ENCODE measurements around the gene MKNK1. TPM values are rescaled to one million over a fixed set of nuclear protein-coding genes. Genes with fewer than 3 reads are reported as not detected.

The MKNK1 gene
- total and polyA plus RNA-seq, 2 of the 4 experiments (the other 2 are of a cell fraction) = 14.3 to 35.2 TPM

DNA sequence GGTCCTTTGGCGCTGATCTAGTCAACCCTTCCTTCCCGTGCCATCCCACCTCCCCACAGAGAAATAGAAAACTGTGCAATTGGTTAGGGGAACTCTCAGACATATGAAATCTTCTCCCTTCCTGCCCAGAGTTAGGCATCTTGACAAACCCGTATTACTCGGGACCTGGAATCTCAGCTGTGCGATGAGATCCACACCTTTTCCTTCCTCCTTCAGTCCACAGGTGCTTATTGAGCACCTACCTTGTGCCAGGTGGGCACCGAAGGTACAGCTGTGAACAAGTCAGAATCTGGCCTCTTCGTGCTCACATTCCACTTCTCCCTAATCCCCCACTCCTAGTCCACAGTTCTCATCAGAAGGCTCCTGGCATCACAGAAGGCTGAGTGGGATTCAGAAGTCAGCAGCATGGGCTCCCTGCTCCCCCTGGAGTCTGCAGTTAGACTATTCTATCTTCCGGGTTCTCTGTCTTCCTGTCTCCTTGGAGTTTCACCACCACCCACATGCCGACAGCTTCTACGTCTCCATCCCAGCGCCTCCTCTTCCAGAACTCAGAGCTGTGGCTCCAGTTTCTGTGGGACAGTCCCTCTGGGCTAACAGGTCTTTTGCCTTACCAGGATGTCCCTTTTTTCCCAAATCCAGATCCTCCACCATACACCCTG, 75.6 kb downstream of the MKNK1 start:
- Histone ChIP-seq H3K56ac (ENCODE audit: extremely low read depth, insufficient read depth, low read length) (no peak overlapping the region), H2BK120ac (ENCODE audit: low read depth, low read length) (no peak overlapping the region), H4K8ac (ENCODE audit: low read depth in 2 of 2, low read length in 2 of 2) (no peak overlapping the region), H3K79me1 (ENCODE audit: low read depth in 1 of 2, low read length in 2 of 2) (no peaks in the 10 kb centered on the region), H3K27ac (ENCODE audit: insufficient read depth, low read length) (no peak overlapping the region), H3K4me1 (ENCODE audit: control insufficient read depth, insufficient read depth, low read length) (no peaks in the 10 kb centered on the region), H3K4me3 (ENCODE audit: insufficient read depth, low read depth, low read length) (no peak overlapping the region), H4K20me1 (ENCODE audit: insufficient read depth, low read length) (no peaks in the 10 kb centered on the region), H3K14ac (replicated peaks; ENCODE audit: low read depth, low read length) (no peak overlapping the region), H3K4ac (ENCODE audit: low read depth, low read length) (no peak overlapping the region), H3K4me2 (ENCODE audit: low read depth, low read length) (no peak overlapping the region), H2AK9ac (replicated peaks; ENCODE audit: low read depth, low read length, poor library complexity) (no peak overlapping the region), H3K27me3 (ENCODE audit: control insufficient read depth, insufficient read depth, low read length) (peaks cover 57% of the 10 kb centered on the region), H3K36me3 (ENCODE audit: control insufficient read depth, insufficient read depth, low read length) (no peaks in the 10 kb centered on the region), H2AFZ (replicated peaks; ENCODE audit: low read length, poor library complexity) (peak overlapping the region; percentile 58), H3K9ac (ENCODE audit: low read depth, low read length) (no peak overlapping the region), H3K18ac (ENCODE audit: low read depth, low read length) (no peak overlapping the region), H2AK5ac (ENCODE audit: low read depth, low read length) (no peak overlapping the region), H3K9me1 (ENCODE audit: insufficient read depth, low read length) (no peaks in the 10 kb centered on the region), H4K5ac (ENCODE audit: low read depth, low read length) (no peak overlapping the region), H2BK20ac (ENCODE audit: low read depth, low read length) (no peak overlapping the region), H3K23ac (ENCODE audit: low read depth, low read length) (no peak overlapping the region), H3K9me3 (ENCODE audit: control insufficient read depth, insufficient read depth, low read length) (no peaks in the 10 kb centered on the region), H2BK15ac (ENCODE audit: low read depth, low read length) (no peak overlapping the region), H2BK5ac (ENCODE audit: low read depth, low read length, poor library complexity, severe bottlenecking) (no peak overlapping the region), H4K91ac (ENCODE audit: insufficient read depth, low read depth, low read length) (no peak overlapping the region)
- ATAC-seq (ENCODE audit: low read depth) (peak; percentile 4; the same call in 1 of the 2 replicates), DNase-seq (peak; percentile 22)
- POLR2A ChIA-PET (ENCODE audit: unreplicated experiment) = no interaction called here
- BruUV-seq (replicated peaks) = no TSS peak
- TF ChIP-seq SMC3 (IDR thresholded peaks at IDR 0.05; ENCODE audit: low read depth, low read length) = peak; percentile 39; the same call in 1 of the 2 replicates
- TF ChIP-seq, protein P1, sequence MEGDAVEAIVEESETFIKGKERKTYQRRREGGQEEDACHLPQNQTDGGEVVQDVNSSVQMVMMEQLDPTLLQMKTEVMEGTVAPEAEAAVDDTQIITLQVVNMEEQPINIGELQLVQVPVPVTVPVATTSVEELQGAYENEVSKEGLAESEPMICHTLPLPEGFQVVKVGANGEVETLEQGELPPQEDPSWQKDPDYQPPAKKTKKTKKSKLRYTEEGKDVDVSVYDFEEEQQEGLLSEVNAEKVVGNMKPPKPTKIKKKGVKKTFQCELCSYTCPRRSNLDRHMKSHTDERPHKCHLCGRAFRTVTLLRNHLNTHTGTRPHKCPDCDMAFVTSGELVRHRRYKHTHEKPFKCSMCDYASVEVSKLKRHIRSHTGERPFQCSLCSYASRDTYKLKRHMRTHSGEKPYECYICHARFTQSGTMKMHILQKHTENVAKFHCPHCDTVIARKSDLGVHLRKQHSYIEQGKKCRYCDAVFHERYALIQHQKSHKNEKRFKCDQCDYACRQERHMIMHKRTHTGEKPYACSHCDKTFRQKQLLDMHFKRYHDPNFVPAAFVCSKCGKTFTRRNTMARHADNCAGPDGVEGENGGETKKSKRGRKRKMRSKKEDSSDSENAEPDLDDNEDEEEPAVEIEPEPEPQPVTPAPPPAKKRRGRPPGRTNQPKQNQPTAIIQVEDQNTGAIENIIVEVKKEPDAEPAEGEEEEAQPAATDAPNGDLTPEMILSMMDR (conservative IDR thresholded peaks at IDR 0.05; ENCODE audit: low read depth, low read length) = peak; percentile 30; the same call in 1 of the 2 replicates
- TF ChIP-seq CEBPB (IDR thresholded peaks at IDR 0.05; ENCODE audit: low read depth, low read length) = no peak
- peak; percentile 38 for TF ChIP-seq RAD21 (IDR thresholded peaks at IDR 0.05; ENCODE audit: low read length)
- dilution Hi-C loops (cut with HindIII; ENCODE audit: low sequenced_read_pairs, unreplicated experiment) (no loop called here), intact Hi-C loops (cut with micrococcal nuclease) (loop anchor here (1.0 kb wide), 5 partner anchors 51 to 197 kb away; no protein-coding TSS in a partner anchor), in situ Hi-C loops (cut with MboI; ENCODE audit: low sequenced_read_pairs) (loop anchor here (5.0 kb wide), 3 partner anchors 51 to 121 kb away; no protein-coding TSS in a partner anchor)
- 25% methylated on average over 4 of the region's 11 CpGs; no CpG with 5 or more reads in 1 of the 2 experiments for WGBS, 2 experiments (ENCODE audit: extremely low coverage in 2 of 2, insufficient read length in 1 of 2)
- CTCF ChIA-PET = interaction anchor here (1.0 to 2.2 kb wide), 7 partner anchors 8 to 89 kb away, joined by 3 to 12 read pairs (median 4); no protein-coding TSS in a partner anchor

Data from IMR-90 (cell line).